Endothelial cell of umbilical vein (primary cell): ENCODE data around the gene MT1H. TPM values are rescaled to one million over a fixed set of nuclear protein-coding genes. Genes with fewer than 3 reads are reported as not detected.

Experiments
- BruUV-seq: library from RNA; stranded (reverse); fragments of 400-500 nt; replicated peaks from 2 replicates; lab custom pipeline; 2021; lab: Mats Ljungman, UMichigan
- CTCF ChIA-PET: fragments of 300-600, 350-600 bp; sonication (Branson Sonifier 250); formaldehyde crosslinking; loops from one replicate; lab custom pipeline; 2021; ENCODE audit warnings: antibody characterized with exemption, inconsistent platforms; lab: Charles Lee
- POLR2A ChIA-PET: fragments of 300-600, 350-600 bp; sonication (Branson Sonifier 250); formaldehyde crosslinking; loops from one replicate; lab custom pipeline; 2021; ENCODE audit warnings: antibody characterized with exemption, inconsistent platforms; lab: Charles Lee
- DNase-seq: peaks from one replicate; pipeline ENCODE4 v3.0.0-alpha.2; 2011; ENCODE audit warnings: low read depth, low spot score
- FAIRE-seq: peaks from 2 replicates; lab custom pipeline; 2011; peaks lifted over from hg19 to GRCh38; lab: Jason Lieb, UNC
- H2AFZ ChIP-seq: 2 replicates; pipeline ENCODE4 v1.6.0; 2012; ENCODE audit warnings: low read depth, low read length, control low read depth, inconsistent platforms
- H3K27ac ChIP-seq: 2 replicates; pipeline ENCODE4 v1.5.1; 2011; ENCODE audit warnings: low read depth, mild to moderate bottlenecking, control low read depth, low read length, moderate library complexity; ENCODE audit not compliant: insufficient read depth
- H3K27me3 ChIP-seq, 2 experiments: 2 replicates each; pipeline versions ENCODE4 v1.6.0 to v1.6.1; 2011; ENCODE audit warnings: low read length in 2 of 2, mixed read lengths in 1 of 2; ENCODE audit not compliant: control insufficient read depth in 2 of 2, insufficient read depth in 2 of 2
- H3K36me3 ChIP-seq, 2 experiments: 2 replicates in 1 of 2; 3 replicates in 1 of 2; pipeline ENCODE4 v1.5.1; 2011; ENCODE audit warnings: low read length in 2 of 2, mild to moderate bottlenecking in 1 of 2, moderate library complexity in 1 of 2; ENCODE audit not compliant: control insufficient read depth in 2 of 2, insufficient read depth in 2 of 2; ENCODE audit errors: extremely low read depth in 1 of 2
- H3K4me1 ChIP-seq: 3 replicates; pipeline ENCODE4 v1.5.1; 2011; ENCODE audit warnings: mild to moderate bottlenecking, low read length; ENCODE audit not compliant: control insufficient read depth, insufficient read depth; ENCODE audit errors: extremely low read depth
- H3K4me2 ChIP-seq: 2 replicates; pipeline ENCODE4 v1.6.1; 2011; ENCODE audit warnings: low read length, control low read depth, mixed read lengths; ENCODE audit not compliant: insufficient read depth
- H3K4me3 ChIP-seq, 3 experiments: fragments of 200-600 bp in 1 of 3; sonication (generic), shearing (Covaris generic) in 1 of 3; replicated peaks in 1 of 3; 2 replicates each; pipeline ENCODE4 v1.5.1; 2011 to 2016; ENCODE audit warnings: control low read depth in 3 of 3, low read length in 3 of 3, mild to moderate bottlenecking in 2 of 3, inconsistent platforms in 1 of 3, low read depth in 1 of 3, moderate library complexity in 1 of 3; ENCODE audit not compliant: insufficient read depth in 1 of 3
- H3K79me2 ChIP-seq: 2 replicates; pipeline ENCODE4 v1.6.0; 2012; ENCODE audit warnings: low read length, inconsistent platforms; ENCODE audit not compliant: control insufficient read depth, insufficient read depth
- H3K9ac ChIP-seq: replicated peaks from 2 replicates; pipeline ENCODE3; 2011; ENCODE audit warnings: low read length, control low read depth; ENCODE audit not compliant: insufficient read depth; ENCODE audit errors: extremely low read depth
- H3K9me1 ChIP-seq: replicated peaks from 3 replicates; pipeline ENCODE4 v1.6.0; 2011; ENCODE audit warnings: mild to moderate bottlenecking, low read length; ENCODE audit not compliant: control insufficient read depth, insufficient read depth; ENCODE audit errors: extremely low read depth
- H3K9me3 ChIP-seq: replicated peaks from 2 replicates; pipeline ENCODE4 v1.5.1; 2012; ENCODE audit warnings: low read length, inconsistent platforms; ENCODE audit not compliant: control insufficient read depth, insufficient read depth
- H4K20me1 ChIP-seq: replicated peaks from 2 replicates; pipeline ENCODE3; 2011; ENCODE audit warnings: mild to moderate bottlenecking, low read length; ENCODE audit not compliant: control insufficient read depth, insufficient read depth; ENCODE audit errors: extremely low read depth
- CTCF ChIP-seq, 2 donors: IDR thresholded peaks; 1 replicate in 1 of 2; 2 replicates in 1 of 2; pipeline ENCODE4 v1.5.1; 2011; ENCODE audit warnings: low read length in 2 of 2, mild to moderate bottlenecking in 2 of 2, moderate library complexity in 2 of 2, control low read depth in 1 of 2, inconsistent platforms in 1 of 2, low read depth in 1 of 2; ENCODE audit not compliant: insufficient read depth in 1 of 2; ENCODE audit errors: extremely low read depth in 1 of 2
- EZH2 ChIP-seq: IDR thresholded peaks from 2 replicates; pipeline ENCODE4 v1.6.1; 2012; ENCODE audit warnings: borderline replicate concordance, low read depth, mild to moderate bottlenecking, moderate library complexity, low read length, inconsistent platforms; ENCODE audit not compliant: severe bottlenecking
- FOS ChIP-seq: IDR thresholded peaks from 2 replicates; pipeline ENCODE4 v1.6.1; 2011; ENCODE audit warnings: mild to moderate bottlenecking, low read length, moderate library complexity, borderline replicate concordance; ENCODE audit not compliant: insufficient read depth
- GATA2 ChIP-seq: IDR thresholded peaks from 2 replicates; pipeline ENCODE4 v1.7.0; 2011; ENCODE audit warnings: low read depth, mild to moderate bottlenecking, moderate library complexity, mixed read lengths, low read length; ENCODE audit not compliant: insufficient read length, insufficient read depth
- JUN ChIP-seq: IDR thresholded peaks from 2 replicates; pipeline ENCODE4 v1.6.1; 2011; ENCODE audit warnings: borderline replicate concordance, low read depth; ENCODE audit not compliant: insufficient read length, insufficient read depth
- MAX ChIP-seq: IDR thresholded peaks from 2 replicates; pipeline ENCODE4 v1.6.1; 2011; ENCODE audit not compliant: insufficient read depth, insufficient read length
- MYC ChIP-seq: IDR thresholded peaks from one replicate; pipeline ENCODE4 v1.6.1; 2011; ENCODE audit warnings: mild to moderate bottlenecking, low read depth, low read length
- POLR2A ChIP-seq: IDR thresholded peaks from 2 replicates; pipeline ENCODE4 v1.6.1; 2012; ENCODE audit warnings: low read depth, mild to moderate bottlenecking, control low read depth, low read length
- POLR2AphosphoS5 ChIP-seq: IDR thresholded peaks from 2 replicates; pipeline ENCODE4 v1.6.1; 2012; ENCODE audit warnings: low read depth, mild to moderate bottlenecking, control low read depth, low read length, moderate library complexity; ENCODE audit not compliant: insufficient read depth
- dilution Hi-C: fragments of 300-500 bp; cut with MboI; formaldehyde crosslinking; loops from one replicate; pipeline ENCODE4 v1.15.0; 2019; ENCODE audit warnings: low sequenced_read_pairs; ENCODE audit not compliant: extremely low pct_ligation_motif_present
- intact Hi-C: fragments of 100-400 bp; cut with micrococcal nuclease; formaldehyde crosslinking; loops from one replicate; pipeline ENCODE4 v1.10.0; 2022
- polyA plus RNA-seq, 4 experiments: library from polyadenylated mRNA; depleted of rRNA in 3 of 4; stranded (reverse) in 3 of 4; unstranded in 1 of 4; fragments of >200 nt; gene quantifications; 2 replicates each; pipeline versions ENCODE4 v1.2.1 to v1.2.3, GENCODE V29; 2011 to 2012; ENCODE audit warnings: missing spikeins in 1 of 4
- total RNA-seq: library from RNA; stranded (reverse); gene quantifications from 2 replicates; pipeline ENCODE4 v1.2.3, GENCODE V29; 2021

MT1H gene
- total and polyA plus RNA-seq, 2 donors (not counting 3 experiments of a cell fraction or from before 2014, with no cell fraction given) = not detected

GRCh38 chr16:56641166-56641565 is 28.4 kb upstream of the MT1H start:
- H3K4me2 ChIP-seq = no peak overlapping the region
- no peaks in the 10 kb centered on the region for H4K20me1 ChIP-seq
- intact Hi-C loops (no loop called here), dilution Hi-C loops (no loop called here)
- H2AFZ ChIP-seq = no peak overlapping the region
- H3K9me1 ChIP-seq = no peaks in the 10 kb centered on the region
- no peak overlapping the region for H3K9ac ChIP-seq
- ChIA-PET CTCF (interaction anchor here (1.4 to 2.3 kb wide), 2 partner anchors 41 to 61 kb away, joined by 5 to 8 read pairs; no protein-coding TSS in a partner anchor), POLR2A (no interaction called here)
- peaks cover 10% of the 10 kb centered on the region for H3K4me1 ChIP-seq
- BruUV-seq = no TSS peak
- H3K79me2 ChIP-seq = no peaks in the 10 kb centered on the region
- no peak overlapping the region for H3K27ac ChIP-seq
- DNase-seq = no peak
- FAIRE-seq = no peak
- peaks cover 35 to 50% of the 10 kb centered on the region in 2 experiments for H3K27me3 ChIP-seq
- no peaks in the 10 kb centered on the region for H3K9me3 ChIP-seq
- no peaks in the 10 kb centered on the region for H3K36me3 ChIP-seq
- H3K4me3 ChIP-seq = no peak overlapping the region
- TF ChIP-seq CTCF (IDR thresholded peaks at IDR 0.05; ENCODE audit: extremely low read depth in 1 of 2, insufficient read depth in 1 of 2, low read depth in 1 of 2, low read length in 2 of 2) = no peak
- TF ChIP-seq POLR2A = no peak
- no peak for TF ChIP-seq EZH2
- TF ChIP-seq FOS = no peak
- no peak for TF ChIP-seq POLR2AphosphoS5
- no peak for TF ChIP-seq GATA2
- TF ChIP-seq JUN = no peak
- no peak for TF ChIP-seq MAX
- no peak for TF ChIP-seq MYC
